Effector memory CD4-positive, alpha-beta T cell (primary cell): ENCODE measurements around the gene AHDC1.

Experiments used
- DNase-seq, 3 donors: peaks; one replicate each; pipeline ENCODE4 v3.0.0-alpha.2; 2020
- H3K27ac ChIP-seq: 2 replicates; pipeline ENCODE4 v1.7.0; 2013; ENCODE audit warnings: mild to moderate bottlenecking, low read length, moderate library complexity; ENCODE audit not compliant: insufficient read depth, poor library complexity, severe bottlenecking
- H3K27me3 ChIP-seq: replicated peaks from 2 replicates; pipeline ENCODE4 v1.7.0; 2013; ENCODE audit warnings: mild to moderate bottlenecking, low read length; ENCODE audit not compliant: insufficient read depth, control insufficient read depth, poor library complexity, severe bottlenecking
- H3K36me3 ChIP-seq: 2 replicates; pipeline ENCODE4 v1.7.0; 2013; ENCODE audit warnings: mild to moderate bottlenecking, low read length, moderate library complexity; ENCODE audit not compliant: control insufficient read depth, insufficient read depth
- H3K4me1 ChIP-seq: 2 replicates; pipeline ENCODE4 v1.7.0; 2013; ENCODE audit warnings: low read length, mild to moderate bottlenecking; ENCODE audit not compliant: control insufficient read depth, insufficient read depth, poor library complexity, severe bottlenecking
- H3K4me3 ChIP-seq: 2 replicates; pipeline ENCODE4 v1.7.0; 2013; ENCODE audit warnings: low read length, low read depth, mild to moderate bottlenecking; ENCODE audit not compliant: insufficient read depth, poor library complexity, severe bottlenecking
- H3K9me3 ChIP-seq: 2 replicates; pipeline ENCODE4 v1.7.0; 2013; ENCODE audit warnings: mild to moderate bottlenecking, low read length, moderate library complexity; ENCODE audit not compliant: control insufficient read depth

Gene AHDC1

GRCh38 chr1:27581823-27582243 lies 22.1 kb downstream of the AHDC1 start:
- H3K27me3 ChIP-seq, result no peaks in the 10 kb centered on the region
- no peak overlapping the region for H3K27ac ChIP-seq
- no peak for DNase-seq
- no peaks in the 10 kb centered on the region for H3K9me3 ChIP-seq
- H3K4me1 ChIP-seq, result no peaks in the 10 kb centered on the region
- H3K36me3 ChIP-seq, result no peaks in the 10 kb centered on the region
- H3K4me3 ChIP-seq, result no peak overlapping the region

GRCh38 chr1:27577504-27578188 lies 26.3 kb downstream of the AHDC1 start:
- Histone ChIP-seq H3K4me3 (no peak overlapping the region), H3K27ac (no peak overlapping the region), H3K9me3 (no peaks in the 10 kb centered on the region), H3K4me1 (peaks cover 5% of the 10 kb centered on the region), H3K36me3 (no peaks in the 10 kb centered on the region), H3K27me3 (no peaks in the 10 kb centered on the region)
- no peak for DNase-seq

GRCh38 chr1:27576806-27577227 lies 27.1 kb downstream of the AHDC1 start:
- Histone ChIP-seq H3K4me1 (peaks cover 5% of the 10 kb centered on the region), H3K36me3 (no peaks in the 10 kb centered on the region), H3K27me3 (no peaks in the 10 kb centered on the region), H3K9me3 (no peaks in the 10 kb centered on the region), H3K27ac (no peak overlapping the region), H3K4me3 (no peak overlapping the region)
- no peak for DNase-seq

GRCh38 chr1:27575840-27576331 lies 28.1 kb downstream of the AHDC1 start:
- DNase-seq, result no peak
- Histone ChIP-seq H3K9me3 (no peaks in the 10 kb centered on the region), H3K36me3 (no peaks in the 10 kb centered on the region), H3K27ac (no peak overlapping the region), H3K4me1 (peaks cover 5% of the 10 kb centered on the region), H3K4me3 (no peak overlapping the region), H3K27me3 (no peaks in the 10 kb centered on the region)

- no peak for DNase-seq
- H3K9me3 ChIP-seq, result no peaks in the 10 kb centered on the region
- H3K4me3 ChIP-seq, result no peak overlapping the region
- no peaks in the 10 kb centered on the region for H3K27me3 ChIP-seq
- peaks cover 5% of the 10 kb centered on the region for H3K4me1 ChIP-seq
- H3K36me3 ChIP-seq, result no peaks in the 10 kb centered on the region
- no peak overlapping the region for H3K27ac ChIP-seq
Observed at GRCh38 chr1:27574871-27575831, 28.8 kb downstream of the AHDC1 start.

- Histone ChIP-seq H3K4me3 (no peak overlapping the region), H3K27me3 (no peaks in the 10 kb centered on the region), H3K36me3 (no peaks in the 10 kb centered on the region), H3K9me3 (no peaks in the 10 kb centered on the region), H3K4me1 (peaks cover 6% of the 10 kb centered on the region), H3K27ac (no peak overlapping the region)
- DNase-seq, result no peak
Observed at GRCh38 chr1:27574001-27574781, 29.8 kb downstream of the AHDC1 start.

- Histone ChIP-seq H3K4me3 (no peak overlapping the region), H3K27ac (no peak overlapping the region), H3K27me3 (no peaks in the 10 kb centered on the region), H3K36me3 (no peaks in the 10 kb centered on the region), H3K4me1 (peaks cover 17% of the 10 kb centered on the region), H3K9me3 (no peaks in the 10 kb centered on the region)
- no peak for DNase-seq
Observed at GRCh38 chr1:27572679-27573426, 31.1 kb downstream of the AHDC1 start.

DNA sequence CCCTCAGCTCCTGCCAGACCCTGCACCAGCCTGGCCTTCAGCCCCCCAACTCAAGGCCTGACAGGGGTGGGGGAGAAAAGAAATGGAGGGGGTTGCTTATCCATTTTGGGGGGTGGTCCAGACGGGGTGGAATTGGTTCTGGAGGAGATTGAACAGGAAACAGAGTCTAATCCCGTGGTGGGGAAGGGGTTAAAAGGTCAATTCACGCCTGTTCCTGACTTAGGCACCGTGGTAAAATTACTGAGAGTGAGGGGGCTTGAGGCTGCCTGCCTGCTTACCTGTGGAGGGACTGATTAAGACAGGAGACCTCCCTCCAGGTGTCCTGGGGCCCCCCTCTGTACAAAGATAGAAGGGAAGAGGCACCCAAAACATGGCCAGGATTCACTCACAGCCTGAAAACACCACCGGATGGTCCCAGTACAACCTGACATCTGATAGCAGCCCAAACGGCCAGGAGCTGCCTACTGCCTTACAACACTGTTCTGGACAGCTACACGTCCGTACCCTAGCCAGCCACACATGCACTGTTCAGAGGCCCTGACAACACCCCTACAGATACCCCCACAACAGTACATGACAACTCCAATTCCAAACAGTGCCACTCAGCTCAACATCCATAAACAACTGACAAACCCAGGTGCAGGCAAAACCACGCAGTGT lies 31.8 kb downstream of the AHDC1 start:
- peaks cover 20% of the 10 kb centered on the region for H3K4me1 ChIP-seq
- no peaks in the 10 kb centered on the region for H3K36me3 ChIP-seq
- no peak overlapping the region for H3K27ac ChIP-seq
- DNase-seq, result no peak
- H3K4me3 ChIP-seq, result no peak overlapping the region
- no peaks in the 10 kb centered on the region for H3K9me3 ChIP-seq
- H3K27me3 ChIP-seq, result no peaks in the 10 kb centered on the region
